Pulmonary artery endothelial cell (primary cell): ENCODE measurements around the gene GALNT2. TPM values are rescaled to one million over a fixed set of nuclear protein-coding genes. Genes with fewer than 3 reads are reported as not detected.

Experiments
- DNase-seq: peaks from one replicate; pipeline ENCODE4 v3.0.0-alpha.2; 2011; ENCODE audit warnings: low read depth, low spot score
- total RNA-seq: library from RNA; depleted of rRNA; stranded (reverse); fragments of >200 nt; gene quantifications from 2 replicates; pipeline ENCODE4 v1.2.3, GENCODE V29; 2014

GALNT2 gene
- total RNA-seq, 1 donor from 2014 or later = 90.9 TPM

GRCh38 chr1:230185076-230186001 is 118.3 kb downstream of the GALNT2 start:
- DNase-seq = no peak

- peak; percentile 77 for DNase-seq
Measured at GRCh38 chr1:230186003-230186863, 119.2 kb downstream of the GALNT2 start.

- no peak for DNase-seq
Measured at GRCh38 chr1:230186874-230187273, 119.8 kb downstream of the GALNT2 start.

DNA sequence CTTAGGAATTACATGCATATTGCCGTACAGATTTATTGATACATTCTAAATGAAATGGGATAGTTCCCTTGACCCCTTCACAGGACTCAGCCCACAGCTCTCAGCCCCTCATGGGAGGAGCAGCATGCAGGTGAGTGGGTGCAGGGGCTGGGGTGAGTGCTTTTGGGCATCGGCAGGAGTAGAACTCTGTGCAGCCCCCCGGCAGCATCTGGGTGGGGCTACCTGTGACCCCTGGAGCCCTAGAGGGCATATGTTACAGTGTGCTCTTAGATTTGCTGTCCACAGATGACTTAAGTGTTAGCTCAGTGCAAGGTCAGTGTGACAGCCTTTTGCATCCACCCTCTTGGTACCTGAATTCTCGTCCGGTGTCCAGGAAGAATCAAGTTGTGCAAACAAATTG is 120.3 kb downstream of the GALNT2 start:
- DNase-seq = no peak

- DNase-seq = no peak
Measured at GRCh38 chr1:230188826-230189225, 121.8 kb downstream of the GALNT2 start.

- no peak for DNase-seq
Measured at GRCh38 chr1:230189341-230189740, 122.3 kb downstream of the GALNT2 start.

DNA sequence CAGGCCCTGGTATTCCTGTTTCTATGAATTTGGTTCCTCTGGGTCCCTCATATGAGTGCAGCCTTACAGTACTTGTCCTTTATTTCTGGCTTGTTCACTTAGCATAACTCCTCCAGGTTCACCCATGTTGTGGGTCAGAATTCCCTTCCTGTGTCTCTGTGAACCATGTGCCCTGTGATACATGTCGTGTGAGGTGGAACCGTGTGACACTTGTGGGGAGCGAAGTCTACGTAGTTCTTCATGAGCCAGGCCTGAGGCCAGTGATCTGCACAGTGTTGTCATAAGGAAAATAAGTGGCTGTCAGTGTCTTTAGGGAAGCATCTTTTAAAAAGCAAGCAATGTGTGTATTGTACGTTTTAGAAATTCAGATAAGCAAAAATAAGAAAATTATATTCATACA is 122.8 kb downstream of the GALNT2 start:
- no peak for DNase-seq

DNA sequence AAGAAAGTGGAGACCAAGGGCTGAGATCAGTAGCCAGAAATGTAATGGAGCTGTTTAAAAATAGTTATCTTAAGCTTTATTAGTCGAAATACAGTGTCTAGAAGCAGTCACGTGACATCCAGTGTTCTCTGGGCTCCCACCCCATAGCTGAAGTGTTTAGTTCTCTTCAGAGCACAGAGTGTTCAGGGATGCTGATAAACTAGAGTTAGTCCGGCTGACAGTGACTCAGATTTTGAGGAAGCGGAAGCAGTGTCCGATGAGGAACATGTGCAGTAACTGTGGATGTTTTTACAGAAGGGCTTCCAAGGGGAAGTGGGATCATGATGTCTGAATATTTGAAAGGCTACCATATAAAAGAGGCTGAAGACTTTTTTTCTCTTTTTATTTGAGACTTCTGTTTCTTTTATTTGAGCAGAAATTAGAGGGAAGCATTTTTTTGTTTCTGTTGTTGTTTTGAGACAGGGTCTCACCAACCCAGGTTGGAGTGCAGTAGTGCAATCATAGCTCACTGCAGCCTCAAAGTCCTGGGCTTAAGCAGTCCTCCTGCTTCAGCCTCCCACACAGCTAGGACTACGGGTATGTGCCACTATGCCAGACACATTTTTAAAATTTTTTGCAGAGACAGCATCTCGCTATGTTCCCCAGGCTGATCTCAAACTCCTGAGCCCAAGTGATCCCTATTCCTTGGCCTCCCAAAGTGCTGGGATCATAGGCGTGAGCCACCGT is 124.2 kb downstream of the GALNT2 start:
- DNase-seq = peak; percentile 79

DNA sequence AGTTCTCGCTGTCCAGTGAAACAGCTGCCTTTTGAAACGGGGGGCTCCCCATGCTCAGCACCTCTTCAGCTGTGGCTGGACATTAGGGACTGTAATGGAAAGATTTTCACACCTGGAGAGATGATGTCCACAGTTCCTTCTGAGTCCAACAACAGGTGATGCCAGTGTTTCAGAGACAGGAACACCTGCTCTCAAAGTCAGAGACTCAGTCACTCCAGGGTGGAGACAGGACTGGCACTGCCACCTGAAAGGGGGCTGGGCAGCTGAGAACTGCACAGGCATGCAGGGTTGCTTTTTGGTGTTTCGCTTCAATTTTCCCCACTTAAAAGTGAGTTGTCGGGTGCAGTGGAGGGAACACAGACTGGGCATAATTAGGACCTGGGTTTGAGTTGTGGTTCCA is 124.8 kb downstream of the GALNT2 start:
- no peak for DNase-seq

GRCh38 chr1:230194525-230194924 is 127.5 kb downstream of the GALNT2 start:
- DNase-seq = no peak

GRCh38 chr1:230195199-230195598 is 128.2 kb downstream of the GALNT2 start:
- DNase-seq = no peak

- DNase-seq = no peak
Measured at GRCh38 chr1:230196077-230196476, 129.0 kb downstream of the GALNT2 start.

GRCh38 chr1:230197644-230198567 is 130.9 kb downstream of the GALNT2 start:
- no peak for DNase-seq

DNA sequence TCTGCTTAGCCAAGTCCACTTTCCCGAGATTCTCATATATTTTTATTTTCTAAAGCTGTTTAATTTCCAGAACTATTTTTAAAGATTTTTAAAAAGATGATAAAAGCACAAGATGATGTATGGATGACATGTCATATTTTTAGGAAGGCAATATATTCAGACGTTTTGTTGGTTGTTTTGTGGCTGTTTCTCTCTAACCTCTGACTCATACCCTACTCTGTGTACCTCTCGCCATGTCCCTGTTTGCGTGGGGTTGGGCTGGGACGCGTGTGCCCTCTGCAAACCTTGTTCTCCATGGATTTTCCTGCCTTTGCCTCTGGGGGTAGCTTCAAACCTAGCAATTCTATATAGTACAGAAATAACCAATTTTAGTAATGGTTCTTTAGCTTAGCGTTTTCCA is 132.0 kb downstream of the GALNT2 start:
- no peak for DNase-seq

DNA sequence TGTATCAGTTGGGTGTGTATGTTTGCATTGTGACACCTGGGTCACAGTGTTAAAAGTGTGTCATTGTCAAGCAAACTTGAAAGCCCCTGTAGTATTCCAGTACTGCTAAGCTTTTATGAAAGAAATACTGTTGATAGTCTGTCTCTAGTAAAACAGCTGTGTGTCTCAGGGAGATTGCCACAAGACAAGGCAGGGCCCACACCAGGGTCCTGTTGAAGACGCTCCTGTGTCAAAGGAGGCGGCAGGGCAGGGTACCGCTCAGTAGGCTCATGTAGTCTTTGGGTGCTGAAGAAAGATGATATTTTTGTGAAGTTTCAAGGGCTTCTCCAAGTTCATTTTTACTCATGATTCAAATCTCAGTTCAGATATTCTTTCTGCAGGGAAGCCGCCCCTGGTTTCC is 132.5 kb downstream of the GALNT2 start:
- no peak for DNase-seq

GRCh38 chr1:230200276-230200675 is 133.2 kb downstream of the GALNT2 start:
- no peak for DNase-seq

- no peak for DNase-seq
Measured at GRCh38 chr1:230201445-230201844, 134.4 kb downstream of the GALNT2 start.

GRCh38 chr1:230204842-230205241 is 137.8 kb downstream of the GALNT2 start:
- DNase-seq = no peak

- peak; percentile 57 for DNase-seq
Measured at GRCh38 chr1:230205719-230206198, 138.7 kb downstream of the GALNT2 start.

DNA sequence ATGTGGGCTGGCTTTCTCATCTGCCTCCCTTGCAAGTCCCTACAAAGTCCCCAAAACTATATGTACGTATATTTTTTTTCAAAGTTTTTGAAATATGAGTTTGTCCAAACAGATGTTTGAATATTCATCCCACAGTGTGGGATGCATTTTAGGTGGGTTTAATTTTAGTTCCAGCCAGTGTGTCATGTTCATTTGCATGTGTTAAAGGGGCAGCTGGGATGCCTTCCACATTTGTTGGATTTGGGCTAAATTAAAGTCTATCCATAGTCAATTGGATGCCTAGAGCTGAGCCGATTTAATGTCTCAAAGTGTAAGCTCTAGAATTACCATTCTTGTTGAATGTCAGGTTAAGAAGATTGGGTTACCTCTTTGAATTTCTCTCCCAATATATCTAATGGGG is 139.2 kb downstream of the GALNT2 start:
- no peak for DNase-seq
